Measurements from ENCODE around the gene CELSR1. TPM values are rescaled to one million over a fixed set of nuclear protein-coding genes. Genes with fewer than 3 reads are reported as not detected.

CELSR1 gene
- total RNA-seq, 1 donor from 2014 or later, result 14.2 TPM

DNA sequence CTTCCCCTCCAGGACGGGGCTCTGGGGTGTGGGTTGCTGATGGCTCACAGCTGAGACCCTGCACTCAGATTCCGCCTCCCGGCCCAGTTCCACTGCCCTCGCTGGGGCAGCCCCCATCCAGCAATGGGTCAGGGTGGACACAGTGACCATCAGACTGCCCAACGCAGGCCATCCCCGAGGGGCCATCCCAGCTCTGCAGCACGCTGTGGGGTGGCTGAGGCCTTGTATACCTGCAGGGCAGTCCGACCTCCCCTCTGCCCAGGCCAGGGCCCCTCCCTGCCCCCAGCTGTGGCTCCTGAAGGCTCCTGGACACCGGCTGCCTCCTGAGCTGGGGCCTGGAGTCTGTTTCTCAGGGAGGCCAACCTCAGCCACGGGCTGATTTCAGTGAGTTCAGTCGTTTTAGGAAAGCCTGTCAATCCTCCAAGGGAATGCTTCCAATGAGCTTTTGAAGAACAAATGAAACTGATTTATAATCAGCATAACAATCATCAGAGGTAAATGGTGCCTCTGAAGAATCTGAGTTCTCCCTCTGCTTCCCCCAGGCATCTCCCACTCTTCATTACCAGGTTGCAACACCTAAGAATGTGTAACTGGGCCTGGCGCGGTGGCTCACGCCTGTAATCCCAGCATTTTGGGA, 95.1 kb downstream of the CELSR1 start:
- DNase-seq, result no peak

DNA sequence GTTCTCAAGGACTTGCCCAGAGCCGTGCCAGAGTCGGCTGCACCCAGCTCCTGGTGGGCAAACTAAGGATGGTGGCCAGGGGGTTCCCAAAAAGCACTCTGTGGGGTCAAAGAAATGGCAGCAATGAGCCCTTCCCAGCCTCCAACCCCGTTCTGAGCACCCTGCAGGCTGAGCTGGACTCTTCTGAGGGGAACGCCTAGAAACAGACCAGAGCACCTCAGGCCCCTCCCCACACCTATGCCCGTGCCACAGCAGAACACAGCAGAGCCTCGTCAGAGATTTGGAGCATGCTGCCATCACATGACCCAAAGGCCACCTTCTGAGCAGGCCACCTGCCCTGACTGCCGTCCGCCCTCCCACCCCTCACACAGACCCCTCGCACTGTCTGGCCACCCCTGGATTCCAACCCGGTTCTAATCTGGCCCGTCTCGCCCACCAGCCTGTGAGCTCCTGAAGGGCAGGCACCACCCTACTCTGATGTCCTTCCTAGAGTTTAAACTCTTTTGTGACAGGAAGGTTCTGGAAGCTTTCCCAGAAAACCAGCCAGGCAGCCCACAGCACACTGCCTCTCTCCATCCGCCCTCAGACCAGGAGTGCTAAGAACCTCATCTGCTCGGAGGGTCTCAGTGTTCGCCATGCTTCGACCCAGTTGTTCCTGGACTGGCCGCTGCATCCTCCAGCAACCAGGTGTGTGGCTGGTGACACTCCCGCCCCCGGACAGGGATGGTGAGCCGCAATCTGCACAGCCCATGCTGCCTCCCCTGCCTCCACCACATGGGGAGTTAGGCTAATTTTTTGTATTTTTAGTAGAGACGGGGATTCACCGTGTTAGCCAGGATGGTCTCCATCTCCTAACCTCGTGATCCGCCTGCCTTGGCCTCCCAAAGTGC, 97.6 kb downstream of the CELSR1 start:
- DNase-seq, result no peak

DNA sequence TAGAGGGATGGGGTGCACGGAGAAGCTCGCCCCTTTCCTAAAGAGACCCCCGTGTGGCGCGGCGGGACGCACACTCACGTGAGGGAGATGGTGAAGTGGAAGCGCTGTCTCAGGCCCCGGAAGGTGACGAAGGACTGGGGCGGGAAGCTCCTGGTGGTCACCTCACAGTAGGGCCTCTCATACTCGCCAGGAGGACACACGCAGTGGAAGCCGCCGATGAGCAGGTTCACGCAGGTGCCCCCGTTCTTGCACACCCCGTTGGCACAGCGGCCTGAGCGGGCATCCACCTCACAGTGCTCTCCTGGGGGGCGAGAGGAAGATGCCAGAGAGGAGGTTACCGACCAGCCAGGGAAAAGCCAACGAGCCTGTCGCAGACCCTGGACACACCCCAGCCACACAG, 98.3 kb downstream of the CELSR1 start:
- DNase-seq, result no peak

DNA sequence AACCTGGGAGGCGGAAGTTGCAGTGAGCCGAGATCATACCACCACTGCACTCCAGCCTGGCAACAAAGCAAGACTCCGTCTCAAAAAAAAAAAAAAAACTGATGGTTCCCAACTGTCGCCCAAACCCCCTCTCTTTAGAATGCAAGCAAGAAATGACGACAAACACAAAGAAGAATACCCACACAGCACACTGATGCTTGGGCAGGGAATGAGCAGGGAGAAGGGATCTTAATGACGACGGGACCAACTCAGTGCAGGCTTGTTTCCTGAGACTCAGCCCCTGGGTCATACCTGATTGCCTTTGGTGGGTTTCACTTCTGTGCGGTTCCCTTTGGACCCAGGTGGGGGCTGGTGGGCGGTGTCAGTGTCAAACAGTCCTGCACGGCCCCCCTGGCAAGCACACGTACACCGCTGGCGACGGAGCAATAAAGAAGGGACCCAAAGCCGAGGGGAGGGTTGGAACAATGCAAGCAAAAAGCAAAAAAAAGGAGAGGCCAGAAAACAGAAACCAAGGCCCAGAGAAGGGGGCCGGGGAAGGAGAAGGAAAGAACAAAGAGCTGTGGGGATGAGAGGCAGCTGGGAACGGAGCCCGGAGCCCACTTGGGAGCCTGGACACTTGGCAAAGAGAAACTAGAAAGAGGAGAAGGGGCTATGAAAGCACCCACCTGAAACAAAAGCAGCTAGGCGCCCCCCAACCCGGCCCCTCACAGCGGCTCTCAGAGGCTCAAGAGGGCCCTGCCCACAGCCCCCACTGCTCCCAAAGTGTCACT, 99.6 kb downstream of the CELSR1 start:
- no peak for DNase-seq

DNA sequence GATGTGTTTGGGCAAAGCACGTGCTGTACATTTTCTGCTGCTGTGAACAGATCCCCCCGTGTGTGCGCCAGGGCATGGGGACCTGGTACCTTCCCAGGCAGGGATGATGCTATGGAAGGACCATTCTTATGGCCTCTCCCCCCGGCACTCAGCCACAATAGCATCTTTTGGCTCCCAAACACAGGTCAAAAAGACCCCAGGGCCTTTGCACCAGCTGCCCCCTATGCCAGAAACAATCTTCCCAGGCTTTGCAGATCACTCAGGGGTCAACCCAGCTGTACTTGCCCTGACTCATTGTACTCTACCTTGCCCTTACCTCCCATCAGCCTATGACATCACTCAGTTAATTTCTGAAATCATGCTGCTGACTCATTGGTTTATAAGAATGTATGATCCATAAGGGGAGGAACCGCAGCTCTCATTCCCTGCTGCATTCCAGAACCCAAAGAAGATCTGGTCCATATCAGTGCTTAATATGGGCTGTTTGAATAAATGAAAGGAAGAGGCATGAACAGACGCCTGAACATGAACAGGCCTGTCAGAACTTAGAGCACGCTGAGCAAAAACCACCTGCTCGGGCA, 100.7 kb downstream of the CELSR1 start:
- DNase-seq, result no peak

DNA sequence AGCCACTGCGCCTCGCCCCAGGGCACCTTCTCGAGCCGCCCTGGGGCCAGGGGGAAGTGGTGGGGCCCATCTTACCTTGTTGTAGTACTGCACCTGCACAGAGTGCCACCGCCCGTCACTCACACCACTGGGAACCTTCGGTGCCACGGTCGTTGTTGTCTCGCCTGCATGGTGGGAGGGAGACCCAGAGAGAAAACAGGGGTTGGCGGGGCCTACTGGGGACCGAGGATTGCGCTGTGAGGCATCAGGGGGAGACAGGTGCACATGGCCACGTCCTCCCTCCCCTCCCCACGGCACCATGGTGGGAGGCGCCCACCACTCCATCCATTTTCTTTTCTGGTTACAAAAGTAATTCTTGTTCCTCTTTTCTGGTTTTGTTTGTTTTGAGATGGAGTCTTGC, 104.1 kb downstream of the CELSR1 start:
- DNase-seq, result no peak

DNA sequence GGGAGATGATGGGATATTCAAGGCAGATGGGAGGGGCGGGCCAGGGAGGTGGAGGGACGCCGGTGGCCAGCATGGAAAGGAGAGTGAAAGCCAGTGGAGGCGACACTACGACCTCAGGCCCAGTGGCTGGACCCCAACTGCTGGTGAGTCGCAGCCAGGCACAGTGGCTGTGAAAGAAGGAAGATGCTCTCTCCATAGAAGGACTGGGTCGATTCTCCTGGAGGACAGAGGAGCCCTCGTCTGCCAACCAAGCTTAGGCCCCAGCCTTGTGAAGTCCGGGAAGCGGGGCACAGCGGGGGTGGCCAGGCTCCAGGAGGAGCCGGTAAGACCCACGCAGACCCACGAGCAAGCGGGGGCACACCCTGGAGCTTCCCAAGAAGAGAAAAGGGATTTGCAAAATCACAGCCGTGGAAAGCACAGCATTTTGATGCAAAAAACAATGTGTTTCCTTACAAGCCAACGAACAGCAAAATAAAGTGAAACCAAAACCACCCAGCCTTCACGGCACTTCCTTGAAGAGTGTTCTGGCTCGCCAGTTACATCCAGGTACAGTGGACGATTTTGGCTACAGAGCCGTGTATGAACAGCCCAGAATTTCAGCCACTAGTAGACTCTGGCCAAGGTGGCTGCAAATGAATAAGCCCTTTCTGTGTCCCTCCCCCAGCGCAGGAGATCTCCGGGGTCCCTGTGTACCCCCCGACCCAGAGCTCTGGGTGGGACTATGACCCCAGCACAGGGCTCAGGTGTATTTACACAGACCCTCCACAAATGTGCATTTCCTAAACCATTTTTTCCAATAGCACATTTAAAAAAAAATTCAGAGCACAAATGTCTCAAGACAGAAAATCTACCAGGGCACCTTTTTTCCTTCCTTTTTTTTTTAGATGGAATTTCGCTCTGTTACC, 105.0 kb downstream of the CELSR1 start:
- no peak for DNase-seq

DNA sequence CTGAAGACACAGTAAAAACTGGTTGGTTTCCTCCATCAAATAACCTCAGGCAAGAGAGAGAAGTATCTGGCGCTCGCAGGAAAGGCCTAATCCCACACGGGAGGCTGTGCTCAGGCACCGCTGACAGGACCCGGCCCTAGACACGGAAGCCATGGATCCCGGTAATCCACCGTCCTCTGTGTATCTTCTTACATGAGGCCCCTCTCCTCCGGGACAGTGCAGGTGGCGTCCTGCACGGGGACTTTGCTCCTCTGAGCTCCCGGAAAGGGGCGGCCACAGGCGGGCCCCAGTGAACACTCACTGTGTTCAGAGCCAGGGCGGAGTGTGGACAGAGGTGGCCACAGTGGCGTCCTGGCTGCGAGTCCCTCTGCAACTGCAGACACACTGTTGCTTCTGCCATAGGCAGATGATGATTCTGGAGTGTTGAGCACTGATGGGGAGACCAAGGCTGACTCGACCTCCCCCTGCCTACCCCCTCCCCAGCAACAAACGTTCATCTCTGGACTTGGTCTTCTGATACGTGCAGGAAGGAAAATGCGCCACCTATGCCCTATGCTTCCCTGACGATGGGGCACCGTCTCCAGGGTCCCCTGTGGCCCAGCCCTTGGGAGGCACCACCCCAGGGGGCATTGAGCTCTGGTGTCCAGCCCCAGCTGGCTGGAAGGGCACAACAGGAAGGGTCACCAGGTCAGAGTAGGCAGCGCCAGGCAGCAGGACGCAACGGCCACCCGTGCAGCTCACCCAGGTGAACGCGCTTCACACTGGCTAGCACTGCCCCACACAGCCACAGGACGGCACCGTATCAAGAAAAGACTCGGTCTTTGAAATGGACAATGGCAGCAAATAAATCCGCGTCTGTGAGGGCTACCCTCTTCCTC, 106.2 kb downstream of the CELSR1 start:
- DNase-seq, result no peak

DNA sequence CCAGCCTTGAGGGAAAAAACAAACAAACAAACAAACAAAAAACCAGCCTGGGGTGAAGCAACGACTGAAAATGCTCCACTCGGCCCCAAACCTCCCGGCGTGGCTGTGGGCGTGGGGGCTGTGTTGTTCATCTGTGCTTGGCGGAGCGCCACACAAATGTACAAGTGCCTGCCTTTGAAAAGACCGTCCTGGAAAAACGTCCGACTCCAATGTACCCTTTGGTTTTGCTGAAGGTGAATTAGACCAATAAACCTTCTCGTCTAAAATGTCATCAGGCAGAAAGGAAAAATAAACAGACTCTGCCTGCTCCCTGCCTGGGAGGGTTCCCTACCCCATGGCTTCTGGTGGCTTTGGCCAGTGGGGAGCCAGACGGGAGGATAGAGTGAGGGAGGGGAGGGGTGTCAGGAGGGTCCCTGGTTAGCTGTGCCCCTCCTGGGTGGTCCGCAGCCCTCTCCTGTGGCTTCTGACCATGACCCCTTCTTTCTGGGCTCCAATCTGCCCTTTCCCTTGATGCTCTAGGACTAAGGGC, 108.0 kb downstream of the CELSR1 start:
- no peak for DNase-seq

DNA sequence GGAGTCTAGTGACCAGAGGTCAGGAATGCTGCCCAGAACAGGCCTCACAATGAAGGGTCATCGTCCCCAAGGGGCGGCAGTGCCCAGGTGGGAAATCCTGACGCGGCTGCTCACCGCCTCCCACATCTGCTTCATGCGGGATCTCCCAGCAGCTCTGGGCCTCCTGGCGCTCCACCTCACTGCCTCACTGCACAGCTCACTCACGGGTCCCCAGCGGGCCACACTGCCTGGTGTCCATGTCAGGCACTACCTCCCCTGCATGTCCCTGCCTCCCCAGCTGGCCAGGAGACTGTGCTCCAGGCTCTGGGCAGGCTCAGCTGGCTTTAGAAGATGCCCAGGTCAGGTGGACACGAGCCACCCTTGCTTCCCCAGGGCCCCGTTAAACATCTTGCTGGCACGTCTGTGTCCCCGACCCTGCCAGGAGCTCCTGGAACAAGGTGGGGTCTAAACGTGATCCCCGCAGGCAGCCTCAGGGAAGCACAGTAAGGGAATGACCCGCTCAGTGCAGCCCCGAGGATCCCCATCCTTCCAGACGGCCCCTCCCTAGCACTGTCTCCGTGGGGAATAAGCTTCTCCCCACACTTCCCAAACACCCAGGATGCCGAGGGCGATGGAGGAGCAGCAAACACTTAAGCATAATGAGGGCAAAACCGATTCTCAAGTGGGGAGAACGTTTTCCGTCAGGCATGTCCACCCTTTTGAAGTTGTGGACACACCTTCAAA, 108.7 kb downstream of the CELSR1 start:
- DNase-seq, result no peak

DNA sequence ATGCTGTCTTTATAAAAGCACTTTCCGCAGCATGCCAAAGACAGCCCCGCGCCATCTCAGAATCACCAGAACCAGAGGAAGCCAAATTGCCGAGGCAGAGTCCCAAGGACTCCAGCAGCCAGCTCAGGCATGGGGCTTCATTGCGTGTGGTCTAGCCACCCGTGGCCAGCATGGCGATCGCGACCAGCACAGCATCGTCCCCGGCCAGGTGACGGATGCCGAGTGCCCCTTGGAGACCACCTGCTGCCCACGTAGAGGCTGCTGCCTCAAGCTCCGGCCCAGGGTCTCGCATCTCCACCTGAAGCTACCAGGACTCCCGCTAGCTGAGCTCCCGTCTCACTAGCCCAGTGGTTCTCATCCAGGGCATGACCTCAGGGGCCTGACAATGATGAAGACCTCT, 109.2 kb downstream of the CELSR1 start:
- DNase-seq, result no peak

DNA sequence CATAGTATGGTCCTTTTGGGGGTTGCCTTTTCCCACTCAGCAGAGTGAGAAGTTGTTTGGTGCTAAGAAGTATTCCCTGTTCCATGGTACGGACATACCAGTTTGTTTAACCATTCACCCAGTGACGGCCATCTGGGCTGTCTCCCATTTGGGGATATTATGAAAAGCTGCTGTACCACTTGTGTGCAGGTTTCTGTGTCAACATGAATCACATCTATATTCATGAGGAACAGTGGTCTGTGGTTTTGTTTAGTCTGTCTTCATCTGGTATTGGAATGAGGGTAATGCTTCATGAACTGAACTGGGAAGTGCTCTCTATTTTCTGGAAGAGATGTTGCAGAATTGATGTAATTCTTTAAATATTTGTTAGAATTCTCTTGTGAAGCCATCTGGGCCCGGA, 112.4 kb downstream of the CELSR1 start:
- DNase-seq, result no peak

DNA sequence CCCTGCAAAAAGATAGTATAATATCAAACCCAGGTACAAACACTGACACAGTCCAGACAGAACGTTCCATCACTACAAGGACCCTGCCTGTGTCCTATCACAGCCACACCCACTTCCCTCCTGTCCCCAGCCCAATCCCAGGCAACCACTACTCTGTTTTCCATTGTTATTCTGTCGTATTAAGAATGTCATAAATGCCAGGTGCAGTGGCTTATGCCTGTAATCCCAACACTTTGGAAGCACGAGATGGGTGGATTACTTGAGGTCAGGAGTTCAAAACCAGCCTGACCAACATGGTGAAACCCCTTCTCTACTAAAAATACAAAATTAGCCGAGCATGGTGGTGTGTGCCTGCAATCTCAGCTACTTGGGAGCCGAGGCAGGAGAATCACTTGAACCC, 112.9 kb downstream of the CELSR1 start:
- no peak for DNase-seq

DNA sequence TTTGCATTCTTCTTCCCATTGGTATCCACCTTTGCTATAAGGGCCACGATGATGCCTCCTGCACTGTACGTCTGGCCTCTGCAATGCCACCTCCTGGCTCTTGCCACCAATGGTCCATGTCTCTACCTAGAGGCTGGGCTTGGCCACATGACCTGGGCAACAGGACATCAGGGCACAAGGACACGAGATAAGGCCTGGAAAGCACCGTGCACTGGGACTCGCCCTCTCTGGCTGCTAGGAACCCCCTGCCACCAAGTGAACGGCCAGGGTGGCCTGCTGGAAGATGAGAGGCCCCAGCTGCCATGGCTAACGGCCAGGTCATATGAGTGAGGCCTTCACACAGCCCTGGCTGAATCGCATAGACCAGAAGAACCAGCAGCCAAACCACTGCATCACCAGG, 114.5 kb downstream of the CELSR1 start:
- no peak for DNase-seq

DNA sequence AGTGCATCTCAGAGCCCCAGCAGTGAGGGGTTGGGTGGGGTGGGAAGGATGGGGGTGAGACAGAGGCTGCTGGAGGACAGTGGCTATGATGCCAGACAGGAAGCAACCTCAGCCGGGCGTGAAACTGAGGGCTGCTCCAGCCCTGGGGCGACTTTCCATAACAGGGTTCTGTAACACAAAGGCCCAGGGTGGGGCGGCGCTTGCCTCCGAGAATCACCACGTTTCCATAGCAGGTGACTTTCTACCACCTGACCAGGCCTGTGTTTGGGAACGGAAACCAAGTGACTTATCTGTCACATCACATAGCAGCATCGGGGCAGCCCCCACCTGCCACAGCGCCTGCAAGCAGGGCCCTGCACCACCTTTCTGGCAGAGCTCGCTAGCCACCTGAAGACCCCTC, 116.2 kb downstream of the CELSR1 start:
- no peak for DNase-seq

DNA sequence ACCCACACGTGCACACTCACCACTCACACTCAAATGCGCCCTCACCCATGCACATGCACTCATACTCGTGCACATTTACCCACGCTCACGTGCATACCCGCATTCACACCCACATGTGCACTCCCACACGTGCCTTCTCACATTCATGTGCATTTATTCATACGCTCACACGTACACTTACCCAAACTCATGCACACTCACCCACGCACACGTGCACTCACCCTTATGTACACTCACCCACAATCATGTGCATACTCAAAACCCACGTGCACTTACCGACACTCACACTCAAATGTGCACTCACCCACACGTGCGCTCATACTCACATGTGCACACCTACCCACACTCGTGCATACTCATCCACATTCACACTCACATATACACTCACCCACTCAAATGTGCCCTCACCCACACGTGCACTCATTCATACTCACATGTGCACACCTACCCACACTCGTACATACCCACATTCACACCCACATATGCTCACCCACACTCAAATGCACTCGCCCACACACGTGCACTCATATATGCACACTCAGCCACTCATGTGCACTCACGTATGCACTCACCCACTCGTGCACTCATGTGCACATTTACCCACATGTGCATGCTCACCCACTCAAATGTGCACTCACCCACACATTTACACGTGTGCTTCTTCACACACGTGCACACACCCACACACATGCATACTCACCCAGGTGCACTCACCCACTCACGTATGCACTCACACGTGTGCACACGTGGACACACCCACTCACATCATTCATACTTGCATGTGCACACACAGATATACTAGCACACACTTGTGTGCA, 117.5 kb downstream of the CELSR1 start:
- no peak for DNase-seq

DNA sequence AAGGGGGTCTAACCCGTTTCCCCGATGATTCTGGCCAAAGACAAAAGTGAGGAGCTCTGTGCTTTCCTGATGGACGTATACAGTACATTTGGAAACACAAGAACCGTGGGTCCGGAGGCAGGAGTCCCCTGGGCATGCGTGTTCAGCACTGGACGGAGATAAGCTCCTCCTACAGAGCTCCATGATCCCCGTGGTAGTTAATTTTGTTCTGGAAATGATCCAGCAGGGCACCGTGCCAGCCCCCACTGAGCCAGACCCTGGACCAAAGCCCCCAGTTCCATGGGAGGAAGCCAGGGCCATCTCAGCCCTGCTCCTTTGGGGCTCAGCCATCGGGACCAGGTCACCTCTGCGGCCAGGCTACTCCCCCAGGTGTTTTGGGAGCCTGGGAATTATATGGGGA, 118.6 kb downstream of the CELSR1 start:
- DNase-seq, result no peak

DNA sequence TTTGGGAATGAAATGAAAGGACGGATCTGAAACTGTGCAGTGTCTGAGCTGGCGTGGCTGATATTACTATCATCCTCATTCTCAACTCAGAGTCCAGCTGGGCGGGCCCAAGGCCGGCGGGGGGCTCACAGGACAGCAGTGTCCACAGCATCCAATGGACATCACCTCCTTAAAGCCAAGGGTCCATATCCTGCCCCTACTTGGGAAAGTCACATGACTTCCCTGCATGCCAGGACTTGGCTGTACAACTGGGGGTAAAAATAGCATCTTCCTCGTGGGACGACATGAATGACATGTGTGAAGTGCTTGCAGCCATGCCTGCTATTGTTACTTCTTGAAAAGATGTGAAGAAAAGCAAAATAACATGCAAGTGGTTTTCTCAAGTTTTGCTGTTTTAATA, 119.7 kb downstream of the CELSR1 start:
- DNase-seq, result no peak
